ENCODE results near the gene OLFML1. TPM values are rescaled to one million over a fixed set of nuclear protein-coding genes. Genes with fewer than 3 reads are reported as not detected.

The OLFML1 gene
- total RNA-seq, 1 donor from 2014 or later: 0.33 TPM

DNA sequence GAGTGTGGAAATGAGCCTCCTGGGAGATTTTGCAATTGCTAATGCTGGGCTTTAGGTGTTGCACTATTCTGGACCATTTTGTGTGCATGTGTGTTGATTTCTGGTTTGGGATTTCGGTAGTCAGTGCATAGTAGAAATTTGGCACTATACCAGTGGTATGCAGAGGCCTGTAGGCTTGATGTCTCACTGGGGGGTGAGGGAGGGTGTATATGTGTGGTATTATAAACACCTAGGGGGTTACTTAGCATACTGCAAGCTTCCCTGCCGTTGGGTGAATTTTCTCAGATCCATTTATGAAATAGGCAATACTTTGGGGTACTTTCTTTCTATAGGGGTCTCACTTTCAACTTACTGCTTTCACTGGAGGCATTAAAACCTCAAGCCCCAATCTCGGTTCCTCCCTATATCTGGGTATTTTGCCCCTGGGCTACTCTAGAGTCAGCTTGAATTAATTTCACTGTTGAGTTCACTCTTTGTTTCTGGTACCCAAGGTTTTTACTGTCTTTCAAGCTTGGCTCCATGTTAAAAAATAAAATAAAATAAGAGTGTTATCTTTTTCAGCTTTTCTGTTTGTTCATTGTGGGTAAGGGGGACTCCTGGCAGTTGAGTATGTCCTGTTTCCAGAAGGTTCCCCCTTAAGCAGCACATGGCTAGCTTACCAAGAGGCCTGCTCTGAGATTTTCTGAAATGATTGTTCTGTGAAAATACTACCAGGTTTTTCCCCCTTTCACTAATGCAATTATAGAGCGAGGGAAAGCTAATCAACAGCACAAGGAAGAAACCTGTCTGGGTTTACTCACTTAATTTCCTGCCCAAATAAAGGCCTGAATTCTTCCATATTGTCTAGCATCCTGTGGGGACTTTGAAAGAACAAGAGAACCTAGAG lies 74.3 kb downstream of the OLFML1 start:
- H3K27me3 Mint-ChIP-seq (ENCODE audit: unreplicated experiment): peaks cover 2% of the 10 kb centered on the region
- no peaks in the 10 kb centered on the region for H3K4me1 Mint-ChIP-seq (ENCODE audit: unreplicated experiment)
- no peak for DNase-seq (ENCODE audit: low spot score)
- no peak overlapping the region for H3K4me3 Mint-ChIP-seq (ENCODE audit: unreplicated experiment)
- no peaks in the 10 kb centered on the region for H3K36me3 Mint-ChIP-seq (ENCODE audit: low read depth, unreplicated experiment)
- no peak overlapping the region for H3K27ac Mint-ChIP-seq (ENCODE audit: unreplicated experiment)
- TF ChIP-seq, protein P1, sequence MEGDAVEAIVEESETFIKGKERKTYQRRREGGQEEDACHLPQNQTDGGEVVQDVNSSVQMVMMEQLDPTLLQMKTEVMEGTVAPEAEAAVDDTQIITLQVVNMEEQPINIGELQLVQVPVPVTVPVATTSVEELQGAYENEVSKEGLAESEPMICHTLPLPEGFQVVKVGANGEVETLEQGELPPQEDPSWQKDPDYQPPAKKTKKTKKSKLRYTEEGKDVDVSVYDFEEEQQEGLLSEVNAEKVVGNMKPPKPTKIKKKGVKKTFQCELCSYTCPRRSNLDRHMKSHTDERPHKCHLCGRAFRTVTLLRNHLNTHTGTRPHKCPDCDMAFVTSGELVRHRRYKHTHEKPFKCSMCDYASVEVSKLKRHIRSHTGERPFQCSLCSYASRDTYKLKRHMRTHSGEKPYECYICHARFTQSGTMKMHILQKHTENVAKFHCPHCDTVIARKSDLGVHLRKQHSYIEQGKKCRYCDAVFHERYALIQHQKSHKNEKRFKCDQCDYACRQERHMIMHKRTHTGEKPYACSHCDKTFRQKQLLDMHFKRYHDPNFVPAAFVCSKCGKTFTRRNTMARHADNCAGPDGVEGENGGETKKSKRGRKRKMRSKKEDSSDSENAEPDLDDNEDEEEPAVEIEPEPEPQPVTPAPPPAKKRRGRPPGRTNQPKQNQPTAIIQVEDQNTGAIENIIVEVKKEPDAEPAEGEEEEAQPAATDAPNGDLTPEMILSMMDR (IDR thresholded peaks at IDR 0.05; ENCODE audit: unreplicated experiment): no peak
- H3K9me3 Mint-ChIP-seq (ENCODE audit: unreplicated experiment): no peaks in the 10 kb centered on the region

Other genes with a start within 250 kb of the OLFML1 start
- gene SYT9, start 233.6 kb upstream of the OLFML1 start, total RNA-seq (ENCODE audit: unreplicated experiment): 0.21 TPM
- gene PPFIBP2, start 28.5 kb downstream of the OLFML1 start, total RNA-seq (ENCODE audit: unreplicated experiment): 7.3 TPM
- gene CYB5R2, start 188.0 kb downstream of the OLFML1 start, total RNA-seq (ENCODE audit: unreplicated experiment): 6.8 TPM
- 0.85 TPM for gene OVCH2, start 221.0 kb downstream of the OLFML1 start, total RNA-seq (ENCODE audit: unreplicated experiment)

Measured in endothelial cell (in vitro differentiated cells).